Activated CD4-positive, alpha-beta T cell treated with anti-CD3 and anti-CD28 coated beads, Interleukin-2, Interleukin-6, amounts not matched to agents 100 ng/mL and 50 ng/mL, durations not matched to agents 16 hours and 8 hours (primary cell): ENCODE measurements around the gene ATN1.

Source experiments
- DNase-seq: peaks from one replicate; pipeline ENCODE4 v3.0.0-alpha.2; 2020

ATN1 gene

GRCh38 chr12:6946920-6947374, 19.2 kb downstream of the ATN1 start:
- no peak for DNase-seq

GRCh38 chr12:6947615-6948014, 19.9 kb downstream of the ATN1 start:
- no peak for DNase-seq

GRCh38 chr12:6948873-6949594, 21.3 kb downstream of the ATN1 start:
- no peak for DNase-seq

- peak; percentile 65 for DNase-seq
Observed at GRCh38 chr12:6950401-6950801, 22.6 kb downstream of the ATN1 start.

- peak; percentile 80 for DNase-seq
Observed at GRCh38 chr12:6950811-6951540, 23.2 kb downstream of the ATN1 start, which contains the start of gene PTPN6. PTPN6 (plus strand) TSS chr12:6951356; CDS start chr12:6951513, 157 bp downstream.

- DNase-seq: peak; percentile 51
Observed at GRCh38 chr12:6951551-6952120, 23.9 kb downstream of the ATN1 start.

GRCh38 chr12:6952121-6952862, 24.5 kb downstream of the ATN1 start:
- DNase-seq: peak; percentile 51

- no peak for DNase-seq
Observed at GRCh38 chr12:6952863-6953441, 25.2 kb downstream of the ATN1 start.

- DNase-seq: peak; percentile 90
Observed at GRCh38 chr12:6953442-6954315, 25.9 kb downstream of the ATN1 start.

GRCh38 chr12:6954316-6955107, 26.8 kb downstream of the ATN1 start:
- DNase-seq: no peak

GRCh38 chr12:6955108-6956020, 27.6 kb downstream of the ATN1 start:
- DNase-seq: no peak

GRCh38 chr12:6956021-6956727, 28.4 kb downstream of the ATN1 start:
- no peak for DNase-seq

- peak; percentile 48 for DNase-seq
Observed at GRCh38 chr12:6957151-6957701, 29.5 kb downstream of the ATN1 start.

GRCh38 chr12:6957741-6958608, 30.2 kb downstream of the ATN1 start:
- DNase-seq: no peak

GRCh38 chr12:6958609-6959057, 30.9 kb downstream of the ATN1 start:
- no peak for DNase-seq

- peak; percentile 89 for DNase-seq
Observed at GRCh38 chr12:6959058-6959804, 31.5 kb downstream of the ATN1 start.
